HG03378 (cell line): ENCODE measurements around the gene SH2B3.
"Not testable (repeated sequence)": the region's sequence is repeated elsewhere in the genome, so short reads cannot be mapped to it uniquely, and the experiment has no call there.

Source experiments
- ATAC-seq: cut with Tn5 transposase; IDR thresholded peaks from one replicate; pipeline ENCODE4 v1.9.1; 2021; ENCODE audit warnings: mild to moderate bottlenecking, moderate library complexity; ENCODE audit not compliant: unreplicated experiment

SH2B3 gene

DNA sequence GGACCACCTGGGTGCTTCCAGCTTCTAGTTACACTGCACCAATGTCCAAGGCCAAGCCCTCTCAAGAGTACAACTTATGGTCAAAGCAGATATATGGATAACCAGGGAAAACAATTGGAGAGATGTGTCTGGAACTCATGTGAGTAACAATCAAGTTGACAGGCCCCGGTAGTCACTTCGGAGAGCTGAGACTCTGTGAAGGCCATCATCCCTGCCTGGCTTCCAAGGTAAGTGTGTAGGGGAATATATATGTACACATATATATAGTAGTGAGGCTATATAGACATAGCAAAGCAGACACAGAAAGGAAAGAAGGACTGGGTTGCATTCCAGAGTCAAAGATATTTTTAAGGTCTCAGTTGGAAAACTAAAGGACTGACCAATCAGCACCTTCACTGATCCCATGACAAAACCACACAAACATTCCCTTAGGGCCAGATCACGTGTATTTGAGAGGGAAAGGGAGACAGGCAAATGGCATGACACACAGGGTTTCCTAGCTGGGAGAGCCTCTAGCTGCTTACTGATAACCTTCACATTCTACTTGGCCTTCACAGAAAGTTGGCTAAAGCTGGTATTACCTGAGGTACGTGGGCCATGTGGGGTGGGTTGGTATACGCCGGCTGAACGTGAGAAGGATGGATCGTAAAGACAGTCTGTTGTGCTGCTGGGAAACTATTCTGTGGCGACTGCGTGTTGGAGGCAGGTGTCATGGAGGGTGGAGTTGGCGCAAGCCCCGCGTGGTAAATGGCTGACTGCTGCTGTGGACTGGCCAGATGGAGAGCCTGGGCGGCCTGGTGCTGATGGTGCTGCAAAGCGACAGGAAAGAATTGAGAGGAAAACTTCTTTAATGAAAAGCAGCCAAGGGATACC lies 50.0 kb downstream of the SH2B3 start:
- no peak for ATAC-seq

GRCh38 chr12:111457071-111457470 lies 51.3 kb downstream of the SH2B3 start:
- no peak for ATAC-seq

GRCh38 chr12:111457577-111457976 lies 51.9 kb downstream of the SH2B3 start:
- ATAC-seq: no peak

- ATAC-seq: no peak
Measured at GRCh38 chr12:111458546-111459172, 52.9 kb downstream of the SH2B3 start.

- ATAC-seq: not testable (repeated sequence)
Measured at GRCh38 chr12:111460111-111460510, 54.4 kb downstream of the SH2B3 start.

GRCh38 chr12:111462210-111462769 lies 56.6 kb downstream of the SH2B3 start:
- no peak for ATAC-seq

DNA sequence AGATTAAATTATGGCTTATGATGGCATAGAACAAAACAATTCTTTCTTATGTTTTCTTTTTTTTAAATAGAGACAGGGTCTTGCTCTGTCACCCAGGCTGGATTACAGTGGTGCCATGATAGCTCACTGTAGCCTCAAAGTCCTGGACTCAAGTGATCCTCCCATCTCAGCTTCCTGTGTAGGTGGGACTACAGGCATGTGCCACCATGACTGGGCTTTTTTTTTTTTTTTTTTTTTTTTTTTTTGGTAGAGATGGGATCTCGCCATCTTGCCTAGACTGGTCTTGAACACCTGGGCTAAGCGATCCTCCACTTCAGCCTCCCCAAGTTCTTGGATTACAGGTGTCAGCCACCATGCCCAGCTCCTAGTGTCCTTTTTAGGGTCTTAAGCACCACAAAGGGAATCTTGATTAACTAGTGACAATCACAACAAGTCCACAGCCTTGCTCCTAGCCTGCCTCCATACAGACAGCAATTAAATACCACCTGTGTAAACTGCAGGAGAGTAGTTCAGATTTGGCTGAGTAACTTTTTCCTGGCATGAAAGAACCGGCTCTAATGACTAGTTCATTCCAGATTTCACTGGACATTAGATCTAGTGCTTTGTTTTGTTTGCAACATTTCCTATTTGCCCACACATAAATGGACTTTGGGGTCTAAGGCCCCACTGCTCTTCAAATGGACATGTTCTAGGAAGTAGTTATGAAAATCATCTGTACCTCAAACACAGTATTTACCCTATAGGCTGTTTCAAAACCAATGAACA lies 61.6 kb downstream of the SH2B3 start:
- no peak for ATAC-seq

- ATAC-seq: no peak
Measured at GRCh38 chr12:111467857-111468241, 62.1 kb downstream of the SH2B3 start.

DNA sequence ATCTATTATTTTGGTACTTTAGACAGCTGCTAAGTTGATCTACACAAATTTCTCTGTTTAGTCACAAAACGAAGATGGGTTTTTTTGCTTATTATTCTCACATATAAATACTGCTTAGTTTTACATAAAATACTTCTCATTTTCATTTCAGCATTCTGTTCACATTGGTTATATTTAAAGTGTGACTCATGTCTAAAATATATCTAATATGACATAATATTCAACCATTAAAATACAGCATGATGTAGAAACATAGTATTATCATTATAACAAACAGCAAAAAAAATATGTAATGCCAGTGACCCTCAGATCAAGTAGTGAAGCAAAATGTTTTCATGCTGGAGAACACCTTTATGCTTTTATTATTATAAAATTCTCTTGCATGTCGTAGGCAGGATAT lies 63.7 kb downstream of the SH2B3 start:
- ATAC-seq: no peak

- ATAC-seq: no peak
Measured at GRCh38 chr12:111471236-111471635, 65.5 kb downstream of the SH2B3 start.

- no peak for ATAC-seq
Measured at GRCh38 chr12:111482462-111482861, 76.7 kb downstream of the SH2B3 start.

- no peak for ATAC-seq
Measured at GRCh38 chr12:111488271-111488670, 82.5 kb downstream of the SH2B3 start.

DNA sequence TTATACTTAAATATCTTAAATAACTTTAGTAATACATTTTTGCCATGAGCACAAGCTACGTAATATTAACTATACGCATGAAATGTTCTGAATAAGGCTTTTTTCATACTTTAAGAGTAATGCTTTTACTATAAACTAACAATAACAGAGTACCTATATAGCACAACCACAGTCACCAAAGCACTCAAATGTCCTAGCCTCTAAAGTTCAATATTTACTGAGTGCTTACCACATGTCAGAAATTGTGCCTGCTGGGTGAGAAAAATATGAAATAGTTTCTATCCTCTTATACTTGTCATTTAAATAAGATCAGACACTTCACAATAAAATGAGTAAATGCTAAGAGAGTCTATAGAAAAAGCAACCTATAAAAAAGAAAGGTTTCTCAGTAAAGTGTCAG lies 83.1 kb downstream of the SH2B3 start:
- ATAC-seq: no peak

DNA sequence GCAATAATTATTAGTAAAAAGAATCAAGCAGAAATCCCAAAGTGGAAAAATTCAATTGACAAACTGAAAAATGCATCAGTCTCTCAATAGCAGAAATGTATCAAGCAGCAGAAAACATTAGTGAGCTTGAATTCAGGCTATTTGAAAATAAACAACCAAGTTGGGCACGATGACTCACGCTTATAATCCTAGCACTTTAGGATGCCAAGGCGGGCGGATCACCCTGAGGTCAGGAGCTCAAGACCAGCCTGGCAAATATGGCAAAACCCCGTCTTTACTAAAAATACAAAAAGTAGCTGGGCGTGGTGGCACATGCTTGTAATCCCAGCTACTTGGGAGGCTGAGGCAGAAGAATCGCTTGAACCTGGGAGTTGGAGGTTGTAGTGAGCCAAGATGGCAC lies 87.3 kb downstream of the SH2B3 start:
- not testable (repeated sequence) for ATAC-seq

DNA sequence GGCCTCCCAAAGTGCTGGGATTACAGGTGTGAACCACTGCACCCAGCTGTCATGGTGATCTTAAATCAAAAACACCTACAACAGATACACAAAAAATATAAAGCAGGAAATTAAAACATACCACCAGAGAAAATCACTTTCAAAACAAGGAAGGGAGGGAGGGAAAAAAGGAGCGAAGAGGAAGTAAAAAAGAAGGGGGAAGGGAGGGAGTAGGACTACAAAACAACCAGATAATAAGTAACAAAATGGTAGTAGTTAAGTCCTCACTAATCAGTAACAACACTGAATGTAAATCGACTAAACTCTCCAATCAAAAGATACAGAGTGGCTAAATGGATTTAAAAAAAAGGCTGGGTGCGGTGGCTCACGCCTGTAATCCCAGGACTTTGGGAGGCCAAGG lies 89.0 kb downstream of the SH2B3 start:
- no peak for ATAC-seq
